ENCODE measurements around the gene PAQR8. TPM values are rescaled to one million over a fixed set of nuclear protein-coding genes. Genes with fewer than 3 reads are reported as not detected.
"Not testable (repeated sequence)": the region's sequence is repeated elsewhere in the genome, so short reads cannot be mapped to it uniquely, and the experiment has no call there.

The PAQR8 gene
- total RNA-seq, 1 experiment from 2014 or later: 3.0 TPM

DNA sequence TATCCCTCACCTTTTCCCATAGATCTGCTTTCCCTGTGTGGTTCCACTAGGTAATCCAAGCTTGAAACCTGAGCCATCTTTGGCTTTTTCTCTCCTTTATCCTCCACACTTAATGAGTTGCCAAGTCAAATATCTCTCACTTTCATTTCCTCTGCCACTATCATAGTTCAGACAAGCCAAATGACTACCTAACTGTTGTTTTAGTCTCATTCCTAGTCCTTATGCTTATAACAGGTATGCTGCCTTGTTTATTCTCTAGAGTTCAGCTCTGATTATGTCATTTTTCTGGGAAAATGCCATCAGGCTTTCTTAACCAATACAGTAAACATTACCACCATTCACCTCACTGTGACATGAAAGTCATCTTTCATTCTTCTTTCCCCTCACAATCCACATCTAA lies 64.7 kb downstream of the PAQR8 start:
- Histone ChIP-seq H3K9me3 (ENCODE audit: control insufficient read depth, low read depth, low read length) (no peaks in the 10 kb centered on the region), H2BK120ac (ENCODE audit: low read depth, low read length, poor library complexity, severe bottlenecking) (no peak overlapping the region), H3K27me3 (ENCODE audit: insufficient read depth, low read length) (no peaks in the 10 kb centered on the region), H2AFZ (ENCODE audit: low read length) (no peak overlapping the region), H3K18ac (ENCODE audit: insufficient read length, low read depth, low read length) (no peak overlapping the region), H2BK20ac (ENCODE audit: low read depth, low read length, poor library complexity, severe bottlenecking) (no peak overlapping the region), H3K9ac (ENCODE audit: extremely low read depth, insufficient read length, low read length) (no peak overlapping the region), H3K79me1 (ENCODE audit: insufficient read depth, low read depth, low read length, poor library complexity, severe bottlenecking) (no peaks in the 10 kb centered on the region), H3K14ac (ENCODE audit: insufficient read depth, low read length) (no peak overlapping the region), H3K56ac (ENCODE audit: insufficient read length, low read depth, low read length) (no peak overlapping the region), H4K8ac (replicated peaks; ENCODE audit: insufficient read length, low read depth, low read length) (no peak overlapping the region), H3K27ac (ENCODE audit: insufficient read length, low read depth, low read length) (no peak overlapping the region), H2BK5ac (ENCODE audit: insufficient read length, low read length) (no peak overlapping the region), H2AK5ac (ENCODE audit: insufficient read length, low read length) (no peak overlapping the region), H4K91ac (ENCODE audit: insufficient read length, low read depth, low read length) (no peak overlapping the region), H4K5ac (ENCODE audit: insufficient read length, low read depth, low read length) (no peak overlapping the region), H4K20me1 (ENCODE audit: control insufficient read depth, insufficient read depth, insufficient read length) (no peaks in the 10 kb centered on the region), H3K79me2 (ENCODE audit: insufficient read depth, low read length) (no peaks in the 10 kb centered on the region), H2BK15ac (ENCODE audit: low read depth, low read length) (no peak overlapping the region), H3K4me2 (ENCODE audit: insufficient read depth, insufficient read length, low read length) (no peak overlapping the region), H2BK12ac (ENCODE audit: insufficient read length, low read depth, low read length) (no peak overlapping the region), H3T11ph (ENCODE audit: low read length) (no peak overlapping the region), H3K23ac (ENCODE audit: insufficient read length, low read depth, low read length) (no peak overlapping the region), H3K4me1 (ENCODE audit: insufficient read depth, low read length) (peaks cover 2% of the 10 kb centered on the region; the same call in 1 of the 2 replicates), H3K4ac (ENCODE audit: low read depth, low read length) (no peak overlapping the region), H3K23me2 (ENCODE audit: insufficient read length, low read depth, low read length, poor library complexity, severe bottlenecking) (no peaks in the 10 kb centered on the region)
- Mint-ChIP-seq H3K27me3 (ENCODE audit: low read depth) (no peaks in the 10 kb centered on the region), H3K4me3 (no peak overlapping the region), H3K4me1 (peaks cover 0 to 9% of the 10 kb centered on the region in 2 experiments; a peak in 2 of 4 replicates), H3K9me3 (no peaks in the 10 kb centered on the region), H3K36me3 (ENCODE audit: insufficient read depth in 1 of 3, low read depth in 3 of 3) (no peaks in the 10 kb centered on the region), H3K27ac (no peak overlapping the region)
- no peak for DNase-seq
- TF ChIP-seq, protein P1, sequence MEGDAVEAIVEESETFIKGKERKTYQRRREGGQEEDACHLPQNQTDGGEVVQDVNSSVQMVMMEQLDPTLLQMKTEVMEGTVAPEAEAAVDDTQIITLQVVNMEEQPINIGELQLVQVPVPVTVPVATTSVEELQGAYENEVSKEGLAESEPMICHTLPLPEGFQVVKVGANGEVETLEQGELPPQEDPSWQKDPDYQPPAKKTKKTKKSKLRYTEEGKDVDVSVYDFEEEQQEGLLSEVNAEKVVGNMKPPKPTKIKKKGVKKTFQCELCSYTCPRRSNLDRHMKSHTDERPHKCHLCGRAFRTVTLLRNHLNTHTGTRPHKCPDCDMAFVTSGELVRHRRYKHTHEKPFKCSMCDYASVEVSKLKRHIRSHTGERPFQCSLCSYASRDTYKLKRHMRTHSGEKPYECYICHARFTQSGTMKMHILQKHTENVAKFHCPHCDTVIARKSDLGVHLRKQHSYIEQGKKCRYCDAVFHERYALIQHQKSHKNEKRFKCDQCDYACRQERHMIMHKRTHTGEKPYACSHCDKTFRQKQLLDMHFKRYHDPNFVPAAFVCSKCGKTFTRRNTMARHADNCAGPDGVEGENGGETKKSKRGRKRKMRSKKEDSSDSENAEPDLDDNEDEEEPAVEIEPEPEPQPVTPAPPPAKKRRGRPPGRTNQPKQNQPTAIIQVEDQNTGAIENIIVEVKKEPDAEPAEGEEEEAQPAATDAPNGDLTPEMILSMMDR (conservative IDR thresholded peaks at IDR 0.05): no peak

DNA sequence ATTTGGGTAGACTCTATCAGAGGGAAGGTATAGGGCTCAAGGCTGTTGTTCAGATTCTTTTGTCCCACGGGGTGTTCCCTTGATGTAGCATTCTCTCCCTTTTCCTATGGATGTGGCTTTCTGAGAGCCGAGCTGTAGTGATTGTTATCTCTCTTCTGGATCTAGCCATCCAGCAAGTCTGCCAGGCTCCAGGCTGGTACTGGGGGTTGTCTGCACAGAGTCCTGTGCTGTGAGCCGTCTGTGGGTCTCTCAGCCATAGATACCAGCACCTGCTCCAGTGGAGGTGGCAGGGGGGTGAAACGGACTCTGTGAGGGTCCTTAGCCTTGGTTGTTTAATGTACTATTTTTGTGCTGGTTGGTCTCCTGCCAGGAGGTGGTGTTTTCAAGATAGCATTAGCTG lies 71.3 kb downstream of the PAQR8 start:
- not testable (repeated sequence) for H3K27ac ChIP-seq (ENCODE audit: insufficient read length, low read depth, low read length); H3K4me2 ChIP-seq (ENCODE audit: insufficient read depth, insufficient read length, low read length); H3K4me3 Mint-ChIP-seq; H3K23ac ChIP-seq (ENCODE audit: insufficient read length, low read depth, low read length); H3K4me1 Mint-ChIP-seq; H3K79me1 ChIP-seq (ENCODE audit: insufficient read depth, low read depth, low read length, poor library complexity, severe bottlenecking); H3K4ac ChIP-seq (ENCODE audit: low read depth, low read length); H3K18ac ChIP-seq (ENCODE audit: insufficient read length, low read depth, low read length); H3K27me3 ChIP-seq (ENCODE audit: insufficient read depth, low read length); H2BK15ac ChIP-seq (ENCODE audit: low read depth, low read length); H2AK5ac ChIP-seq (ENCODE audit: insufficient read length, low read length); H3K9me3 ChIP-seq (ENCODE audit: control insufficient read depth, low read depth, low read length); H2BK20ac ChIP-seq (ENCODE audit: low read depth, low read length, poor library complexity, severe bottlenecking); H3K9ac ChIP-seq (ENCODE audit: extremely low read depth, insufficient read length, low read length); H2BK120ac ChIP-seq (ENCODE audit: low read depth, low read length, poor library complexity, severe bottlenecking); H3K27me3 Mint-ChIP-seq (ENCODE audit: low read depth); H3K4me1 ChIP-seq (ENCODE audit: insufficient read depth, low read length); H3K56ac ChIP-seq (ENCODE audit: insufficient read length, low read depth, low read length); H3K79me2 ChIP-seq (ENCODE audit: insufficient read depth, low read length); H4K5ac ChIP-seq (ENCODE audit: insufficient read length, low read depth, low read length); H3K9me3 Mint-ChIP-seq; H3K23me2 ChIP-seq (ENCODE audit: insufficient read length, low read depth, low read length, poor library complexity, severe bottlenecking); H2BK5ac ChIP-seq (ENCODE audit: insufficient read length, low read length); H4K91ac ChIP-seq (ENCODE audit: insufficient read length, low read depth, low read length); DNase-seq; H3K36me3 Mint-ChIP-seq (ENCODE audit: insufficient read depth in 1 of 3, low read depth in 3 of 3); H2AFZ ChIP-seq (ENCODE audit: low read length); H4K8ac ChIP-seq (replicated peaks; ENCODE audit: insufficient read length, low read depth, low read length); H3T11ph ChIP-seq (ENCODE audit: low read length); H4K20me1 ChIP-seq (ENCODE audit: control insufficient read depth, insufficient read depth, insufficient read length); H3K14ac ChIP-seq (ENCODE audit: insufficient read depth, low read length); H2BK12ac ChIP-seq (ENCODE audit: insufficient read length, low read depth, low read length)
- no CpG with 5 or more reads among the region's 4 CpGs for WGBS (ENCODE audit: extremely low coverage, insufficient read length, low lambda C conversion rate)
- H3K27ac Mint-ChIP-seq: peak overlapping the region in 1 of 3 experiments; percentile 72; a peak in 1 of 7 replicates

Data from H9 (cell line).